Measurements from ENCODE around the gene CCDC102B.

Gene CCDC102B

DNA sequence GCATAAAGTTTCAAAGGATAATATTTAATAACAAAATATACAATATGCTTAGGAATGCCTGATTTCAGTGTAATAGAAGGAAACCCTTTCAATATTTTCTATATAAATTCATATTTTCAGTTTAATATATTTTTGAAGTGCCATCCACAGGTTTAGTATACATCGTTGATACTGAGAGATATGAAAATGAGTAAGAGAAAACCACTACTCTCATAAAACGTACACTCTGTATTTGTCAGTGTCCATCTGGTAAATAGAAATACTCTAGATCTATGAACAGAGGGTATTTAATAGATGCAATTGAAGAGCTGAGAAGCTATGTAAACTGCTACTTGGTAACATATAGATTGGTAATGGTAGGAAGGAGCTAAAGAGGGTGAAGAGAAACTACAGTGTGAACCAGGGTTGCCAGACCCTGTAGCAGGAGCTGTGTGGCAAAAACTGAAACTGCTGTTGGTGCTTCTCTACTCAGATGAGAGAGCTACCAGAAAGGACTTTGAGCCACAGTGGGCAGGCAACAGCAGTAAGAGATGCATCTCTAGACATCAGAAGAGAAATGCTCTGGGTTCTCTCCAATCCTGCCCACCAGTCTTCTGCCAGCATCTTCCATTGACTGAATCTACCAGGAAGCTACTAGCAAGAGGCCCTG lies 187.4 kb downstream of the CCDC102B start:
- Histone ChIP-seq H4K20me1 (ENCODE audit: insufficient read depth) (no peaks in the 10 kb centered on the region), H3K27ac (peak overlapping the region; percentile 49), H2AFZ (ENCODE audit: low read depth) (peak overlapping the region; percentile 40; the same call in 1 of the 2 replicates), H3K9ac (no peak overlapping the region), H3K4me3 (IDR thresholded peaks at IDR 0.05; ENCODE audit: insufficient read depth, low read depth, low read length) (no peak overlapping the region), H3K79me2 (ENCODE audit: insufficient read depth, low read depth) (no peaks in the 10 kb centered on the region), H3K4me1 (ENCODE audit: low read depth, poor library complexity, severe bottlenecking) (peaks cover 27% of the 10 kb centered on the region), H3K27me3 (ENCODE audit: insufficient read depth, low read depth) (no peaks in the 10 kb centered on the region), H3K4me2 (peak overlapping the region; percentile 49), H3K36me3 (ENCODE audit: insufficient read depth) (no peaks in the 10 kb centered on the region)
- TF ChIP-seq, protein P1, sequence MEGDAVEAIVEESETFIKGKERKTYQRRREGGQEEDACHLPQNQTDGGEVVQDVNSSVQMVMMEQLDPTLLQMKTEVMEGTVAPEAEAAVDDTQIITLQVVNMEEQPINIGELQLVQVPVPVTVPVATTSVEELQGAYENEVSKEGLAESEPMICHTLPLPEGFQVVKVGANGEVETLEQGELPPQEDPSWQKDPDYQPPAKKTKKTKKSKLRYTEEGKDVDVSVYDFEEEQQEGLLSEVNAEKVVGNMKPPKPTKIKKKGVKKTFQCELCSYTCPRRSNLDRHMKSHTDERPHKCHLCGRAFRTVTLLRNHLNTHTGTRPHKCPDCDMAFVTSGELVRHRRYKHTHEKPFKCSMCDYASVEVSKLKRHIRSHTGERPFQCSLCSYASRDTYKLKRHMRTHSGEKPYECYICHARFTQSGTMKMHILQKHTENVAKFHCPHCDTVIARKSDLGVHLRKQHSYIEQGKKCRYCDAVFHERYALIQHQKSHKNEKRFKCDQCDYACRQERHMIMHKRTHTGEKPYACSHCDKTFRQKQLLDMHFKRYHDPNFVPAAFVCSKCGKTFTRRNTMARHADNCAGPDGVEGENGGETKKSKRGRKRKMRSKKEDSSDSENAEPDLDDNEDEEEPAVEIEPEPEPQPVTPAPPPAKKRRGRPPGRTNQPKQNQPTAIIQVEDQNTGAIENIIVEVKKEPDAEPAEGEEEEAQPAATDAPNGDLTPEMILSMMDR (conservative IDR thresholded peaks at IDR 0.05; ENCODE audit: low read depth, low read length), result no peak

GRCh38 chr18:68991286-68991685 lies 193.4 kb downstream of the CCDC102B start:
- TF ChIP-seq, protein P1 (conservative IDR thresholded peaks at IDR 0.05; ENCODE audit: low read depth, low read length), result no peak
- Histone ChIP-seq H3K27me3 (ENCODE audit: insufficient read depth, low read depth) (no peaks in the 10 kb centered on the region), H4K20me1 (ENCODE audit: insufficient read depth) (no peaks in the 10 kb centered on the region), H2AFZ (ENCODE audit: low read depth) (no peak overlapping the region), H3K4me3 (IDR thresholded peaks at IDR 0.05; ENCODE audit: insufficient read depth, low read depth, low read length) (no peak overlapping the region), H3K27ac (no peak overlapping the region), H3K9ac (no peak overlapping the region), H3K4me1 (ENCODE audit: low read depth, poor library complexity, severe bottlenecking) (peaks cover 38% of the 10 kb centered on the region), H3K4me2 (no peak overlapping the region), H3K79me2 (ENCODE audit: insufficient read depth, low read depth) (no peaks in the 10 kb centered on the region), H3K36me3 (ENCODE audit: insufficient read depth) (no peaks in the 10 kb centered on the region)

GRCh38 chr18:68992719-68993482 lies 195.0 kb downstream of the CCDC102B start:
- Histone ChIP-seq H2AFZ (ENCODE audit: low read depth) (peak overlapping the region; percentile 19; the same call in 1 of the 2 replicates), H3K36me3 (ENCODE audit: insufficient read depth) (no peaks in the 10 kb centered on the region), H4K20me1 (ENCODE audit: insufficient read depth) (no peaks in the 10 kb centered on the region), H3K9ac (no peak overlapping the region), H3K79me2 (ENCODE audit: insufficient read depth, low read depth) (no peaks in the 10 kb centered on the region), H3K27ac (peak overlapping the region; percentile 26; the same call in 1 of the 2 replicates), H3K4me3 (IDR thresholded peaks at IDR 0.05; ENCODE audit: insufficient read depth, low read depth, low read length) (no peak overlapping the region), H3K27me3 (ENCODE audit: insufficient read depth, low read depth) (no peaks in the 10 kb centered on the region), H3K4me2 (peak overlapping the region; percentile 39), H3K4me1 (ENCODE audit: low read depth, poor library complexity, severe bottlenecking) (peaks cover 38% of the 10 kb centered on the region)
- TF ChIP-seq, protein P1 (conservative IDR thresholded peaks at IDR 0.05; ENCODE audit: low read depth, low read length), result no peak

DNA sequence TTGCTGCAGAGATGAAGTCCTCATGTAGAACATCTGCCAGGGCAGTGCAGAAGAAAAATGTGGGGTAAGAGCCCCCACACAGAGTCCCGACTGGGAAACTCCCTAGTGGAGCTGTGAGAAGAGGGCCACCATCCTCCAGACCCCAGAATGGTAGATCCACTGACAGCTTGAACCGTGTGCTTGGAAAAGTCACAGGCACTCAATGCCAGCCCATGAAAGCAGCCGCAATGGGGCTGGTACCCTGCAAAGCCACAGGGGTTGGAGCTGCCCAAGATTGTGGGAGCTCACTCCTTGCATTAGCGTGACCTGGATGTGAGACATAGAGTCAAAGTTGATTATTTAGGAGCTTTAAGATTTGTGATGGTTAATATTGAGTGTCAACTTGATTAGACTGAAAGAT lies 197.8 kb downstream of the CCDC102B start:
- H3K4me2 ChIP-seq, result no peak overlapping the region
- no peak overlapping the region for H3K4me3 ChIP-seq (IDR thresholded peaks at IDR 0.05; ENCODE audit: insufficient read depth, low read depth, low read length)
- H3K4me1 ChIP-seq (ENCODE audit: low read depth, poor library complexity, severe bottlenecking), result peaks cover 38% of the 10 kb centered on the region
- H3K27ac ChIP-seq, result no peak overlapping the region
- no peak overlapping the region for H3K9ac ChIP-seq
- no peaks in the 10 kb centered on the region for H3K27me3 ChIP-seq (ENCODE audit: insufficient read depth, low read depth)
- TF ChIP-seq, protein P1 (conservative IDR thresholded peaks at IDR 0.05; ENCODE audit: low read depth, low read length), result no peak
- H4K20me1 ChIP-seq (ENCODE audit: insufficient read depth), result no peaks in the 10 kb centered on the region
- H2AFZ ChIP-seq (ENCODE audit: low read depth), result no peak overlapping the region
- no peaks in the 10 kb centered on the region for H3K79me2 ChIP-seq (ENCODE audit: insufficient read depth, low read depth)
- no peaks in the 10 kb centered on the region for H3K36me3 ChIP-seq (ENCODE audit: insufficient read depth)

All from KMS-11 (cell line).